HG03045 (cell line): Measurements from ENCODE around the gene CLTC.
"Not testable (repeated sequence)": the region's sequence is repeated elsewhere in the genome, so short reads cannot be mapped to it uniquely, and the experiment has no call there.

Source experiments
- ATAC-seq: cut with Tn5 transposase; IDR thresholded peaks from one replicate; pipeline ENCODE4 v1.9.1; 2021; ENCODE audit warnings: mild to moderate bottlenecking, moderate library complexity; ENCODE audit not compliant: unreplicated experiment

Gene CLTC

DNA sequence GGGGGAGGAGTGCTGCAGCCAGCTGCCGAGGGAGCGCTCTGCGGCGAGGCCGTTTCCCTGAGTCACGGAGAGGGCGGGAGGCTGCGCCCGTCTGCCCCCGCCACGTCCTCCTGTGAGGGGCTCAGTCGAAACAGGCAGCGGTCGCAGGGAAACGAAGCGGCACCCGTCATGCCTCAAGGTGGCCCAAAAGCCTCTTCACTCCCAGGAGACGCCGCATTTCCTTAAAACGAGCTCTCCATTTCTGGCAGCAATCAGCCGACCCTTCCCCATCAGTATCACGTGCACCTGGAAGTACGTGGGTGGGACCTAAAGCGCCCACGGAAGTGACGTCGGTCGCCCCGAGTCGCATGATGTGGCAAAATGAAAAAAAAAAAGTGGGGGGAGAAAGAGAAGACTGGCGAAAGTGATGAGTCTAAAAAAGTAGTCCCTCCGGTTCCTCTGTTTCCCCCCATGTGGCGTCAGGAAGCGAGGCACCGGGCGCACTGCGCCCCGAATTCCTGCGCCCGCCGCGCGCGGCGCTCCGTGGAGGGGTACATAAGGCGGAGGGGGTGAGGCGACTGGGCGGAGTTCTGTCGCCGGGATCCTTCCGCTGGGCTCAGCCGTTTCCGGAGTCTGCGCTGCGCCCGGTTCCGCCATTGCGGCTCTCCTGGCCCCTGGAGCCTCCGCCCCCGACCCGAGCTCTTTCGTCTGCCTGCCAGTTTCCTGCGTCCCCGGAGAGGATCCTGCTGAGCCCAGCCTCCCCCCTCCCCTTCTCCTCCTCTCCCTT, at the start of gene CLTC:
Gene CLTC, plus strand, starts transcription at position 598 of the 766 bp plus-strand sequence. CDS start 237 bp downstream, outside the sequence.
- peak; percentile 73 for ATAC-seq

DNA sequence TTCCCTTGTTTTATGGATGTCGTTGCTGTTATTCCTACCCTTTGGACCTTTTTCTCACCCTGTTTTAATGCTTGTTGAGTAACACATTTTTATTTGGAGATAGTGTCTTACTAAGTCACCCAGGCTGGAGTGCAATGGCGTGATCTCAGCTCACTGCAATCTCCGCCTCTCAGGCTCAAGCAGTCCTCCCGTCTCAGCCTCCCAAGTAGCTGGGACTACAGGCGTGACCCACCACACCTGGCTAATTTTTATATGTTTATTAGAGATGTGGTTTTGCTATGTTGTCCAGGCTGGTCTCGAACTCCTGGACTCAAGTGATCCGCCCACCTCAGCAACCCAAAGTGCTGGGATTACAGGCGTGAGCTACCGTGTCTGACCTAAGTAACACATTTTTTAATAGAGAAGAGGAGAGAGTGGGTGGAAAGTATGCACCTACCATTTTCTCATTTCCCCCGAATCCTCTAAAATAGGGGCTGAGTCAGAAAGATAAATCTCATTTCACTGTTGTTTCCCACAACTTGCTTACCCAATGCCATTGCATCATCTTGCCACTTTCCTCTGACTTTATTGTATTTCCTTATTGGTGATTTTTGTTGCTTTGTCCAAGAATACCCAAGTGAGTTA, 47.3 kb upstream of the CLTC start:
- no peak for ATAC-seq

- not testable (repeated sequence) for ATAC-seq
Measured at GRCh38 chr17:59584168-59584567, 35.5 kb upstream of the CLTC start.

DNA sequence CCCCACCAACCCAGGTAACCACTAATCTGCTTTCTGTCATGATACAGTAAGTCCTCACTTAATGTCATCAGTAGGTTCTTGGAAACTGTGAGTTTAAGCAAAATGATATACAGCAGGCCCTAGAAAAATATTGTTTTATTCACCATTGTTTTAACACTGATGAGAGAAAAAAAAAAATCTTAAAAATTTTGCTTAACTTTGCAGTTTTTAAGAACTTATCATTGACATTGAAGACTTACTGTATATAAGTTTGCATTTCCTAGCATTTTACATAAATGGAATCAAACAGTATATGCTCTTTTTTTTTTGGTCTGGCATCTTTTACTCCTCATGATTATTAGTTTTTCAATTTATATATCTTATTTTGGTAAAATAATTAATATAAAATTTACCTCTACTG, 19.5 kb upstream of the CLTC start:
- ATAC-seq: no peak

GRCh38 chr17:59601130-59601529, 18.6 kb upstream of the CLTC start:
- no peak for ATAC-seq

- ATAC-seq: no peak
Measured at GRCh38 chr17:59607061-59607460, 12.6 kb upstream of the CLTC start.

- no peak for ATAC-seq
Measured at GRCh38 chr17:59607817-59608403, 11.8 kb upstream of the CLTC start.

- no peak for ATAC-seq
Measured at GRCh38 chr17:59611503-59611902, 8.2 kb upstream of the CLTC start.

DNA sequence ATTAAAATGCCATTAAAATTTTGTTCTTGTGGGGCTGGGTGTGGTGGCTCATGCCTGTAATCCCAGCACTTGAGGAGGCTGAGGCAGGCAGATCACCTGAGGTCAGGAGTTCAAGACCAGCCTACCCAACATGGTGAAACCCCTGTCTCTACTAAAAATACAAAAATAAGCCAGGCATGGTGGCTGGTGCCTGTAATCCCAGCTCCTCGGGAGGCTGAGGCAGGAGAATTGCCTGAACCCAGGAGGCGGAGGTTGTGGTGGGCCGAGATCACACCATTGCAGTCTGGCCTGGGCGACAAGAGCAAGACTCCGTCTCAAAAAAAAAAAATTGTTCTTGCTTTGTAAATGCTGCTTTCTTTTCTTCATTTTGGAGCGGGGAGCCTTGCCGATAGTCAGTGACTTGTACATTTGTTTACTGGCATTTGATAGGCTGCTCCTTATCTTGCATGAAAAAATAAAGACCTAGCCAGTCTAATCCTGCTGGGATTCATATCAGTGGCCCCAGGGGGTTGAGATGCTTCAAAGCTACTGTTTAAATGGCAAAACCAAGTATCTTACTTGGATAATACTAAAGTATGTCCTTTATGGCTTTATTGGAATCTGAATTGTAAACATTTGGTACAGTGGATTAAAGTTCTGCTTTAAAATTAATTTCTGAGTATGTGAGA, 3.3 kb upstream of the CLTC start:
- no peak for ATAC-seq

DNA sequence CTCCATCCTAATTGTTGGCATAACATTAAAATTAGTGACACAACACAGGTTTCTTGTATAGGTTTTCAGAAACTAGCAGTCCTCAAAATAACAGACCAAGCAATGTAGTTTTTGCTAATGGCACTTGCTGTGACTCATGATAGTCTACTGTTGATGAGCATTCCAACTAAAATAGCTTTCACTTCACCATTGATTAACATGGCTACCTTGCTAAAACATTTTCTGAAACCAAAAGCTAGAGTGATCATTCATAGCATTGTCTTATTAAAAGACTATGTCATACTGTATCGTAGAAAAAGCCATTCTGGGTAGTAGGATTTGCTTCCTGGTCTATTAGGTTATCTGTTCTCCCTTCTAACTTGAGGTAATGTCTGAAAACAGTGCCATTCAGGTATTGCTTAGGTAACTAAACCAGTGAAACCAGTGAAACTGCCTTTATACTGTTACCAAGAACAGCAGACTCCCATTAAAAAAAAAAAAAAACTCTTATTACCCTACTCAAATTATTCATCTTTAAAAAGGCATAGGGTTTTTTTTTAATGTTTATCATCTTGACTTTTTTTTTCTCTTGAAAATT, 2.5 kb upstream of the CLTC start:
- no peak for ATAC-seq

DNA sequence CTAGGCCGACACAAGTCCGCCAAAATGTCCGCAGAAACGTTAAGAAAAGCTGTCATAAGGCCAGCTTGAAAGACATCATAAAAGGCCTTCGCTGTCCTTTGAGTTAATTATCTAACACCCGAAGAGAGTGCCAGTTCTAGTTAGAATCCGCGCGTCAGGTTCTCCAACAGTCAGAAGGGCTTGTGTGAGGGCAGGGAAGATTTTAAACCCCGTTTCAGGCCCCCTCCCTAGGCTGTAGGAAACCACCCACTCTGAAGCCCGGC, 729 bp upstream of the CLTC start:
- no peak for ATAC-seq

DNA sequence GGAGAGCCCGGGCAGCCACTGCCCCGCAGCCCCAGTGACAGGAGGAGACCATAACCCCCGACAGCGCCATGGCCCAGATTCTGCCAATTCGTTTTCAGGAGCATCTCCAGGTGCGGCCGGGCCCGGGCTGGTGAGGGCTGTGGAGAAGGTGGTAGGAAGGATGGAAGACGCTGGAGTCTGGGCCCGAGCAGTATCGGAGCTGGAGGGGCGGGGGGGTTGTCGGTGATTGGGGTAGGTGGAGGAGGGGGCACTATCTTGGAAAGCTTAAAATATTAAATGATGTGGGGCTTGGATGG, 317 bp downstream of the CLTC start:
- no peak for ATAC-seq

DNA sequence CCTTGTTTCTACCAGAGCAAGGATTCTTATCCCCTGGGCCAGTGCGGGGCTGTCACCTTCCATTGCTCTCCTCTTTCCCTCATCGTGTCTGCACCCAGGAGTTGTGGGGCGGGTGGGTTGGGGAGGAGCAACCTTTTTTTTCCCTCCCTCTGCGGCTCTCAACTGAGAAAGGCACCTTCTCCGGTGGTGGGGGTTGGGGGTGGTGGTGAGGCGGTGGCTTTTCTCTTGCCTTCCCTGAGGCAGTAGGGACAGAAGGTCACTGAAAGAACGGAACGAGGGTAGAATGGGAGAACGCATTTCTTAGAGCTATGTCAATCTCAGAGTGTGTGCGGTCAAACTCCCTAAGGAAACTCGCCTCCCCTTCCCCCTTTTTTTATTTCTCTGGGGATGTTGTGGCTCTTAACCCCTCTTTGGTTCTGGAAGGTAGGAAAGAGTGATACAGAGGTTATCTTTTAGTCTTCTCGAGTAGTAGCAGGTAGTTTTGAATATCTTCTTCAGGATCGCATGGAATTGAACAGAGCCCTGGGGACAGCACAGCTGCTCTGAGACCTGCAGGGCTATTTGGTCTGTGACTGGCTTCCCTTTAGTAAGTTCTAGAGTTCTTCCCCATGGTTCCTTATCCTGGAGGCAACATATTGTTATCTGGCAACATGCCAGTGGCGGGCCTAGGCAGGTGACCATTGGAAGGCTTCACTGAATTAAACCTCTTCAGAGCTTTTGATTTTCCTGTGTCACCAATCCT, 994 bp downstream of the CLTC start:
- no peak for ATAC-seq

DNA sequence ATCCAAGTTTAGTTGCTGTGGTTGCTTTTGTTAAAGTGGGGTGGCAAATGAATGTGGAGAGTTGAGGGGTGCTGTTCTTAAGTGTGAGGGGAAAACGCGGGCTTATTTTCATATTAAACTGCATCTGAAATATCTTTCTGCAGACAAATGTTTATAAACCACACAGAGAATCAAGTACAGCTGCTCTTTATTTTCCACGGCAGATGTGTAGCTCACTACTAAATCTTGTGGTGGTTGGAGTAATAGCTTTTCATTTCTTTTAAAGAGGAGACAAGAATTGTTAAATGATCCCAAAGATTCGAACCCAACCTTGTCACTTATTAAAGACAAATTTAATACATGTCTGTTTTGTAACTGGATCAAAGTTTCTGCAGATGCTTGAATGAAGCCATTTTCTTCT, 2.1 kb downstream of the CLTC start:
- no peak for ATAC-seq

DNA sequence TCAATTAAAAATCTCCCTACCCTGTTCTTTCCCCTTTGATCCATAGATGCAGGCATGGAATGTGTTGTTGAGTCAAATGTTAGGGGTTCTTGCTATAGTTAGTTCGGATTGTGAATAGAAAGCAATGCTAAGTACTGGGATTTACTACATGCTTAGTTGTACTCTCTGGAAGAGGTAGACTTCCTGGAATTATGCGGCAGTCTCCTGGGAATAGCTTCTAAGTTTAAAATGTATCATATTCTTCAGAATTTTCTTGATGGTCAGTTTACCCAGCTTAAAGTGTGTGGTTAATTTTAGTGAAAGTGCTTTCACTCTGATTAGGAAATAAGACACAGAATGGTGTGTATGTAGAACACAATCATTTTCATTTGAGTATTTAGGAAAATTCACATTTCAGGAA, 3.5 kb downstream of the CLTC start:
- ATAC-seq: no peak

DNA sequence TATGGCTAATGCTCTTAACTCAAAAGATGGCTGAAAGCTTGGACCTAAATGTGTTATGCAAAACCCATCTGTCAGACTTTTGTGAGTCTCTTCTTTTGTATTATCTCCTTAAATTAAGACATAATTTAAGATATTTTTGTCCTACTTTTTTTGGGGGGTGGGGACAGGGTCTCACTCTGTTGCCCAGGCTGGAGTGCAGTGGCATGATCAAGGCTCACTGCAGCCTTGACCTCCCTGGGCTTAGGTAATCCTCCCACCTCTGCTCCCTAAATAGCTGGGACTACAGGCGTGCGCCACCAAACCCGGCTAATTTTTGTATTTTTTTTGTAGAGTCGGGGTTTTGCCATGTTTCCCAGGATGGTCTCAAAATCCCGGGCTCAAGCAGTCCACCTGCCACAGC, 7.1 kb downstream of the CLTC start:
- ATAC-seq: no peak

- ATAC-seq: no peak
Measured at GRCh38 chr17:59627274-59627673, 7.6 kb downstream of the CLTC start.

DNA sequence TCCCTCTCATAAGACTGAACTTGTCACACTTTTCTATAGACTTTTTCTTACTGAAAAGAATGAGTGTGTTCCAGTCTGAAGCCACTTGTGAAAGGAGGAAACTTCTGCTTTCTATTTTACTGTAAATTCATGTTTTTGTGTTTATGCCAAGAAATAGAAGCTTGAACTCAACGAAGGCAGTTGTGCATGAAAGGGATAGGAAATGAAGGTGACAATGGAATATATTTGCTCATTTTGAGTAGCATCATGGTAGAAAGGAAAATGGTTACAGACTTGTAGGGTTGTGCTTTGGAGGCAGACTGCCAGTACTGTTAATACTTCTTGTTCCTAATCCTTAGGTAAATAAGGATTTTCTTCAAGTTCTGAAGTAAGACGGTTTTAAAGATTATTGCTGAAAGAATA, 8.1 kb downstream of the CLTC start:
- no peak for ATAC-seq

DNA sequence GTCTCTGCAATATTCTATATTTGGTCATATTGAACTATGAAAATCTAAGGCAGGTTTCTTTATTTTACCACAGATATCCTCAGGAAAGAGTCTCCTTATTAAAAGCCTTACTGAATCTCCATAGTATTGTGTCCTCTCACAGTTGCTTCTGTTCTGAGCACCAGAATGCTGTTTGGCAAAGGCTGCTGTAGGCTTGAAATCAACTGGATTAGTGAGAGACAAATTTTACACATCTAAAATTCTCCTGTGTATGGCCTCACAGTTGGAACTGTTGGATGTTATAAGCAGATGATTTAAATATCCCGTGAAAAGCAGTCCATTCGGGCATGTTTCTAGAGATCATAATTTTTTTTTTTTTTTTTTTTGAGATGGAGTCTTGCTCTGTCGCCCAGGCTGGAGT, 9.5 kb downstream of the CLTC start:
- no peak for ATAC-seq

GRCh38 chr17:59631276-59631675, 11.6 kb downstream of the CLTC start:
- ATAC-seq: no peak

DNA sequence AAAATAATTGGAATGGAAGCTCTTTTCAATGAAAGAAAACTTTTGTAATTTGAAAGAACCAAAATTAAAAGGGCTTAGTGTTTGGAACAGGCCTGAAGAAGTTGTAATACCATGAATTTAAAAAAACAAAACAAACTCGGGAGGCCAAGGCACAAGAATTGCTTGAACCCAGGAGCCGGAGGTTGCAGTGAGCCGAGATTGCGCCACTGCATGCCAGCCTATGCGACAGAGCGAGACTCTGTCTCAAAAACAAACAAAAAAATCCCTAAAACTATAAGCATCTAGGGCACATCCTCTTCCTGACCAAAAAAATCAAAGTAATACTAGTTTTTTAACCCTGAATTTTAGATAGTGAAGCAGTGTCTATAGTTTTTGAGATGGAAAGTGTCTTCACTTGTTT, 12.7 kb downstream of the CLTC start:
- no peak for ATAC-seq
